HEK293 (cell line): ENCODE measurements around the gene RMND5B.

Experiments used
- CTCF ChIP-seq: fragments of 450-650 bp; formaldehyde crosslinking; IDR thresholded peaks from 2 replicates; pipeline ENCODE4 v1.5.1; 2016; ENCODE audit warnings: missing biosample characterization, missing genetic modification characterization
- MYNN ChIP-seq: fragments of 450-650 bp; formaldehyde crosslinking; IDR thresholded peaks from 2 replicates; pipeline ENCODE4 v1.5.1; 2016; ENCODE audit warnings: missing biosample characterization, missing genetic modification characterization, borderline replicate concordance
- SCRT1 ChIP-seq: fragments of 450-650 bp; formaldehyde crosslinking; IDR thresholded peaks from 2 replicates; pipeline ENCODE4 v1.5.1; 2016; ENCODE audit warnings: missing biosample characterization, missing genetic modification characterization, borderline replicate concordance
- YY1 ChIP-seq: fragments of 450-650 bp; formaldehyde crosslinking; IDR thresholded peaks from 2 replicates; pipeline ENCODE4 v1.5.1; 2018; ENCODE audit warnings: missing biosample characterization, missing genetic modification characterization
- ZNF138 ChIP-seq: fragments of 450-650 bp; formaldehyde crosslinking; IDR thresholded peaks from 2 replicates; pipeline ENCODE4 v1.5.1; 2016; ENCODE audit warnings: missing biosample characterization, missing genetic modification characterization, borderline replicate concordance
- ZNF2 ChIP-seq: fragments of 450-650 bp; formaldehyde crosslinking; IDR thresholded peaks from 2 replicates; pipeline ENCODE4 v1.5.1; 2016; ENCODE audit warnings: missing biosample characterization, missing genetic modification characterization
- ZNF311 ChIP-seq: fragments of 450-650 bp; formaldehyde crosslinking; IDR thresholded peaks from 2 replicates; pipeline ENCODE4 v1.5.1; 2017; ENCODE audit warnings: missing biosample characterization, missing genetic modification characterization, borderline replicate concordance
- ZNF654 ChIP-seq: fragments of 450-650 bp; formaldehyde crosslinking; IDR thresholded peaks from 2 replicates; pipeline ENCODE4 v1.5.1; 2016; ENCODE audit warnings: low read depth, missing biosample characterization, missing genetic modification characterization
- ZXDB ChIP-seq: fragments of 450-650 bp; formaldehyde crosslinking; IDR thresholded peaks from 2 replicates; pipeline ENCODE4 v1.5.1; 2016; ENCODE audit warnings: missing biosample characterization, missing genetic modification characterization

- TF ChIP-seq CTCF (tag by site-specific recombination) (peak; percentile 97), ZNF654 (peak; percentile 92), ZXDB (no peak), SCRT1 (tag by site-specific recombination) (no peak), ZNF311 (no peak), YY1 (tag by site-specific recombination) (no peak), ZNF138 (tag by site-specific recombination) (no peak), ZNF2 (tag by site-specific recombination) (peak; percentile 86), MYNN (no peak)
These were observed 33.2 kb downstream of the RMND5B start for GRCh38 chr5:178163772-178164735.
